Endothelial cell of umbilical vein (primary cell): ENCODE measurements around the gene LHFPL2.

Experiments used
- EZH2 ChIP-seq: IDR thresholded peaks from 2 replicates; pipeline ENCODE4 v1.6.1; 2012; ENCODE audit warnings: borderline replicate concordance, low read depth, mild to moderate bottlenecking, moderate library complexity, low read length, inconsistent platforms; ENCODE audit not compliant: severe bottlenecking
- JUN ChIP-seq: IDR thresholded peaks from 2 replicates; pipeline ENCODE4 v1.6.1; 2011; ENCODE audit warnings: borderline replicate concordance, low read depth; ENCODE audit not compliant: insufficient read length, insufficient read depth
- POLR2A ChIP-seq: IDR thresholded peaks from 2 replicates; pipeline ENCODE4 v1.6.1; 2012; ENCODE audit warnings: low read depth, mild to moderate bottlenecking, control low read depth, low read length
- TF ChIP-seq, protein P1 (sequence below), 2 donors: IDR thresholded peaks; 1 replicate in 1 of 2; 2 replicates in 1 of 2; pipeline ENCODE4 v1.5.1; 2011; ENCODE audit warnings: low read length in 2 of 2, mild to moderate bottlenecking in 2 of 2, moderate library complexity in 2 of 2, control low read depth in 1 of 2, inconsistent platforms in 1 of 2, low read depth in 1 of 2; ENCODE audit not compliant: insufficient read depth in 1 of 2; ENCODE audit errors: extremely low read depth in 1 of 2

- TF ChIP-seq, protein P1, sequence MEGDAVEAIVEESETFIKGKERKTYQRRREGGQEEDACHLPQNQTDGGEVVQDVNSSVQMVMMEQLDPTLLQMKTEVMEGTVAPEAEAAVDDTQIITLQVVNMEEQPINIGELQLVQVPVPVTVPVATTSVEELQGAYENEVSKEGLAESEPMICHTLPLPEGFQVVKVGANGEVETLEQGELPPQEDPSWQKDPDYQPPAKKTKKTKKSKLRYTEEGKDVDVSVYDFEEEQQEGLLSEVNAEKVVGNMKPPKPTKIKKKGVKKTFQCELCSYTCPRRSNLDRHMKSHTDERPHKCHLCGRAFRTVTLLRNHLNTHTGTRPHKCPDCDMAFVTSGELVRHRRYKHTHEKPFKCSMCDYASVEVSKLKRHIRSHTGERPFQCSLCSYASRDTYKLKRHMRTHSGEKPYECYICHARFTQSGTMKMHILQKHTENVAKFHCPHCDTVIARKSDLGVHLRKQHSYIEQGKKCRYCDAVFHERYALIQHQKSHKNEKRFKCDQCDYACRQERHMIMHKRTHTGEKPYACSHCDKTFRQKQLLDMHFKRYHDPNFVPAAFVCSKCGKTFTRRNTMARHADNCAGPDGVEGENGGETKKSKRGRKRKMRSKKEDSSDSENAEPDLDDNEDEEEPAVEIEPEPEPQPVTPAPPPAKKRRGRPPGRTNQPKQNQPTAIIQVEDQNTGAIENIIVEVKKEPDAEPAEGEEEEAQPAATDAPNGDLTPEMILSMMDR (IDR thresholded peaks at IDR 0.05; ENCODE audit: extremely low read depth in 1 of 2, insufficient read depth in 1 of 2, low read depth in 1 of 2, low read length in 2 of 2), result no peak
- TF ChIP-seq POLR2A (no peak), EZH2 (no peak), JUN (no peak)
Measured at GRCh38 chr5:78574131-78574673, 74.4 kb downstream of the LHFPL2 start.
